HepG2 (cell line): Measurements from ENCODE around the gene MNT. TPM values are rescaled to one million over a fixed set of nuclear protein-coding genes. Genes with fewer than 3 reads are reported as not detected.

Source experiments
- ARHGAP35 ChIP-seq: sonication (generic); formaldehyde crosslinking; IDR thresholded peaks from 2 replicates; pipeline ENCODE4 v1.9.0; 2022; ENCODE audit warnings: mild to moderate bottlenecking, inconsistent platforms, moderate library complexity, missing genetic modification reagents, borderline replicate concordance
- EZH2 ChIP-seq: conservative IDR thresholded peaks from 2 replicates; pipeline ENCODE4 v1.6.1; 2012; ENCODE audit warnings: mild to moderate bottlenecking, low read depth, low read length, moderate library complexity
- FOSL1 ChIP-seq: sonication (generic); formaldehyde crosslinking; IDR thresholded peaks from 2 replicates; pipeline ENCODE4 v1.9.0; 2021; ENCODE audit warnings: missing genetic modification reagents, borderline replicate concordance
- GABPB1 ChIP-seq: IDR thresholded peaks from 2 replicates; pipeline ENCODE4 v1.6.1; 2016; ENCODE audit warnings: mild to moderate bottlenecking, missing genetic modification reagents, moderate library complexity, missing compliant biosample characterization
- GZF1 ChIP-seq: sonication (generic); formaldehyde crosslinking; IDR thresholded peaks from 2 replicates; pipeline ENCODE4 v1.5.1; 2020; ENCODE audit warnings: mild to moderate bottlenecking, missing genetic modification reagents
- HNF4A ChIP-seq: sonication (generic); formaldehyde crosslinking; IDR thresholded peaks from 2 replicates; pipeline ENCODE4 v1.4.0; 2020; ENCODE audit warnings: missing genetic modification reagents
- JUN ChIP-seq: sonication (generic); formaldehyde crosslinking; IDR thresholded peaks from 2 replicates; pipeline ENCODE4 v1.4.0; 2020; ENCODE audit warnings: mild to moderate bottlenecking, missing genetic modification reagents
- KDM5A ChIP-seq: fragments of 200-600 bp; sonication (generic); IDR thresholded peaks from 2 replicates; pipeline ENCODE4 v1.7.0; 2018; ENCODE audit warnings: antibody characterized with exemption, mild to moderate bottlenecking, low read length, borderline replicate concordance
- MTA1 ChIP-seq: sonication (generic); formaldehyde crosslinking; IDR thresholded peaks from 2 replicates; pipeline ENCODE4 v1.4.0; 2020; ENCODE audit warnings: missing genetic modification reagents, mild to moderate bottlenecking, borderline replicate concordance
- NR2F1 ChIP-seq, 2 experiments: fragments of 450-650 bp in 1 of 2; formaldehyde crosslinking in 1 of 2; IDR thresholded peaks; 2 replicates each; pipeline versions ENCODE4 v1.5.0 to v1.6.1; 2016 to 2020; ENCODE audit warnings: mild to moderate bottlenecking in 1 of 2, missing compliant biosample characterization in 1 of 2, missing genetic modification reagents in 1 of 2, moderate library complexity in 1 of 2
- PHF20 ChIP-seq: sonication (generic); formaldehyde crosslinking; IDR thresholded peaks from 2 replicates; pipeline ENCODE4 v1.5.0; 2020; ENCODE audit warnings: mild to moderate bottlenecking, missing genetic modification reagents
- PHF8 ChIP-seq: sonication (generic); formaldehyde crosslinking; IDR thresholded peaks from 2 replicates; pipeline ENCODE4 v1.5.0; 2020; ENCODE audit warnings: missing genetic modification reagents
- REL ChIP-seq: sonication (generic); formaldehyde crosslinking; conservative IDR thresholded peaks from 2 replicates; pipeline ENCODE4 v1.8.0; 2022; ENCODE audit warnings: mild to moderate bottlenecking, missing genetic modification reagents, moderate library complexity
- ZC3H13 ChIP-seq: sonication (generic); formaldehyde crosslinking; IDR thresholded peaks from 2 replicates; pipeline ENCODE4 v1.8.1; 2023; ENCODE audit warnings: mild to moderate bottlenecking, missing genetic modification reagents, moderate library complexity
- ZNF616 ChIP-seq: sonication (generic); formaldehyde crosslinking; IDR thresholded peaks from 2 replicates; pipeline ENCODE4 v1.5.0; 2020; ENCODE audit warnings: low read depth, mild to moderate bottlenecking, missing genetic modification reagents
- ZNF788 ChIP-seq: sonication (generic); formaldehyde crosslinking; IDR thresholded peaks from 2 replicates; pipeline ENCODE4 v1.5.0; 2020; ENCODE audit warnings: mild to moderate bottlenecking, missing genetic modification reagents, borderline replicate concordance
- polyA plus RNA-seq, 8 experiments: library from polyadenylated mRNA; depleted of rRNA in 3 of 8; stranded (reverse) in 7 of 8; unstranded in 1 of 8; fragments of >200 nt; fragmentation: Illumina TruSeq in 4 of 8; extraction: Trizol in 4 of 8; gene quantifications; 2 replicates each; pipeline versions ENCODE4 v1.2.1 to v1.2.3, GENCODE V29; 2011 to 2016; ENCODE audit warnings: low read depth in 4 of 8, missing spikeins in 1 of 8, mixed read lengths in 1 of 8; ENCODE audit not compliant: insufficient read depth in 1 of 8
- total RNA-seq, 5 experiments: library from RNA; depleted of rRNA; stranded (reverse); fragments of >200 nt; fragmentation: Illumina TruSeq; extraction: Trizol; gene quantifications; 2 replicates each; pipeline ENCODE4 v1.2.3, GENCODE V29; 2016; ENCODE audit warnings: low read depth in 1 of 5
- TF ChIP-seq, protein P1 (sequence below): sonication (generic); formaldehyde crosslinking; IDR thresholded peaks from 2 replicates; pipeline ENCODE4 v1.4.0; 2020; ENCODE audit warnings: missing genetic modification reagents
- TF ChIP-seq, protein P2 (sequence below): sonication (generic); formaldehyde crosslinking; IDR thresholded peaks from 2 replicates; pipeline ENCODE4 v1.4.0; 2020; ENCODE audit warnings: missing genetic modification reagents, mild to moderate bottlenecking, borderline replicate concordance
- TF ChIP-seq, protein P3 (sequence below), 2 experiments: sonication (generic) in 1 of 2; formaldehyde crosslinking in 1 of 2; IDR thresholded peaks; 2 replicates each; pipeline versions ENCODE4 v1.4.0 to v1.6.1; 2018 to 2020; ENCODE audit warnings: missing genetic modification reagents in 2 of 2, borderline replicate concordance in 1 of 2, low read depth in 1 of 2, mild to moderate bottlenecking in 1 of 2, missing biosample characterization in 1 of 2
- TF ChIP-seq, protein P4 (sequence below): sonication (generic); formaldehyde crosslinking; IDR thresholded peaks from 2 replicates; pipeline ENCODE4 v1.4.0; 2020; ENCODE audit warnings: mild to moderate bottlenecking, missing genetic modification reagents
- TF ChIP-seq, protein P5 (sequence below): sonication (generic); formaldehyde crosslinking; IDR thresholded peaks from 2 replicates; pipeline ENCODE4 v1.4.0; 2020; ENCODE audit warnings: missing genetic modification reagents

Gene MNT
- total and polyA plus RNA-seq, 2 of the 13 experiments (the other 11 are each of a cell fraction or from before 2014, with no cell fraction given), result 2.1 to 3.5 TPM

DNA sequence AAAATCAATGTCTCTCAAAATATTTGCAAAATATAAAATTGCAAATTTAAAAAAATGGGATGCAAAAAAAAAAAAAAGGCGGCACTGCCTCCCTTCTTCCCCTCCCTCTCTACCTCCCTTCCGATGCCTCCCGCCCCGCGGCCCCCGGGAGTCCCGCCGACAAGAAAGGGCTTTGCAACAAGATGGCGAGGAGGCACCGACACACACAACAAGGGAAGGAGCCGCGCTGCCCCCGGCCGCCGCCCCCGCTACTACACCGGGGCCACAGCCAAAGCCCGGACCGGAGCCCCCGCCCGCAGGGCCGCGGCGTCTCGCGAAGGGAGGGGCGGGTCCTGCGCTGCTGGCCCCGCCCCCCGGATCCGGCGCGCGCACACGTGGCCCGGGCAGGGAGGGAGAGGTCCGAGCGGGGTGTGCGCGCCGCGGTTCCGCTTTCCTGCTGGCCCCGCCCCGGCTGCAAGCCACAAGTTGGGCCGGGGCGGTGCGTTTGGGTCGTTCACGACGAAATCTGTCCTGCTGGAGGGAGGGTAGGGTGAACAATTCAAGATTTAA is at the start of gene MNT (continued):
- TF ChIP-seq EZH2, result no peak
- no peak for TF ChIP-seq FOSL1 (CRISPR knock-in tag)
- 0 out of 2 replicates have a peak, but pooled peaks have one; percentile 49 for TF ChIP-seq ZNF788 (CRISPR knock-in tag)
- TF ChIP-seq JUN (CRISPR knock-in tag), result no peak
- TF ChIP-seq GZF1 (CRISPR knock-in tag), result no peak
- TF ChIP-seq, protein P1, sequence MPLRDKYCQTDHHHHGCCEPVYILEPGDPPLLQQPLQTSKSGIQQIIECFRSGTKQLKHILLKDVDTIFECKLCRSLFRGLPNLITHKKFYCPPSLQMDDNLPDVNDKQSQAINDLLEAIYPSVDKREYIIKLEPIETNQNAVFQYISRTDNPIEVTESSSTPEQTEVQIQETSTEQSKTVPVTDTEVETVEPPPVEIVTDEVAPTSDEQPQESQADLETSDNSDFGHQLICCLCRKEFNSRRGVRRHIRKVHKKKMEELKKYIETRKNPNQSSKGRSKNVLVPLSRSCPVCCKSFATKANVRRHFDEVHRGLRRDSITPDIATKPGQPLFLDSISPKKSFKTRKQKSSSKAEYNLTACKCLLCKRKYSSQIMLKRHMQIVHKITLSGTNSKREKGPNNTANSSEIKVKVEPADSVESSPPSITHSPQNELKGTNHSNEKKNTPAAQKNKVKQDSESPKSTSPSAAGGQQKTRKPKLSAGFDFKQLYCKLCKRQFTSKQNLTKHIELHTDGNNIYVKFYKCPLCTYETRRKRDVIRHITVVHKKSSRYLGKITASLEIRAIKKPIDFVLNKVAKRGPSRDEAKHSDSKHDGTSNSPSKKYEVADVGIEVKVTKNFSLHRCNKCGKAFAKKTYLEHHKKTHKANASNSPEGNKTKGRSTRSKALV (CRISPR knock-in tag), result no peak
- no peak; the same call in 1 of the 2 replicates for TF ChIP-seq ZC3H13 (CRISPR knock-in tag)
- TF ChIP-seq, protein P2, sequence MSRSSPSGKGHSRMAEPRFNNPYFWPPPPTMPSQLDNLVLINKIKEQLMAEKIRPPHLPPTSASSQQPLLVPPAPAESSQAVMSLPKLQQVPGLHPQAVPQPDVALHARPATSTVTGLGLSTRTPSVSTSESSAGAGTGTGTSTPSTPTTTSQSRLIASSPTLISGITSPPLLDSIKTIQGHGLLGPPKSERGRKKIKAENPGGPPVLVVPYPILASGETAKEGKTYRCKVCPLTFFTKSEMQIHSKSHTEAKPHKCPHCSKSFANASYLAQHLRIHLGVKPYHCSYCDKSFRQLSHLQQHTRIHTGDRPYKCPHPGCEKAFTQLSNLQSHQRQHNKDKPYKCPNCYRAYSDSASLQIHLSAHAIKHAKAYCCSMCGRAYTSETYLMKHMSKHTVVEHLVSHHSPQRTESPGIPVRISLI (CRISPR knock-in tag), result no peak
- TF ChIP-seq REL, result no peak
- TF ChIP-seq ZNF616 (CRISPR knock-in tag), result no peak
- peak; percentile 35 for TF ChIP-seq PHF20 (CRISPR knock-in tag)
- TF ChIP-seq, protein P3, sequence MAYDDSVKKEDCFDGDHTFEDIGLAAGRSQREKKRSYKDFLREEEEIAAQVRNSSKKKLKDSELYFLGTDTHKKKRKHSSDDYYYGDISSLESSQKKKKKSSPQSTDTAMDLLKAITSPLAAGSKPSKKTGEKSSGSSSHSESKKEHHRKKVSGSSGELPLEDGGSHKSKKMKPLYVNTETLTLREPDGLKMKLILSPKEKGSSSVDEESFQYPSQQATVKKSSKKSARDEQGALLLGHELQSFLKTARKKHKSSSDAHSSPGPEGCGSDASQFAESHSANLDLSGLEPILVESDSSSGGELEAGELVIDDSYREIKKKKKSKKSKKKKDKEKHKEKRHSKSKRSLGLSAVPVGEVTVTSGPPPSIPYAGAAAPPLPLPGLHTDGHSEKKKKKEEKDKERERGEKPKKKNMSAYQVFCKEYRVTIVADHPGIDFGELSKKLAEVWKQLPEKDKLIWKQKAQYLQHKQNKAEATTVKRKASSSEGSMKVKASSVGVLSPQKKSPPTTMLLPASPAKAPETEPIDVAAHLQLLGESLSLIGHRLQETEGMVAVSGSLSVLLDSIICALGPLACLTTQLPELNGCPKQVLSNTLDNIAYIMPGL (CRISPR knock-in tag; IDR thresholded peaks at IDR 0.05; ENCODE audit: borderline replicate concordance in 1 of 2, low read depth in 1 of 2), result no peak; a peak in 1 of 4 replicates
- TF ChIP-seq PHF8, result no peak; the same call in none of the 2 replicates
- no peak for TF ChIP-seq ARHGAP35 (CRISPR knock-in tag)
- TF ChIP-seq, protein P4, sequence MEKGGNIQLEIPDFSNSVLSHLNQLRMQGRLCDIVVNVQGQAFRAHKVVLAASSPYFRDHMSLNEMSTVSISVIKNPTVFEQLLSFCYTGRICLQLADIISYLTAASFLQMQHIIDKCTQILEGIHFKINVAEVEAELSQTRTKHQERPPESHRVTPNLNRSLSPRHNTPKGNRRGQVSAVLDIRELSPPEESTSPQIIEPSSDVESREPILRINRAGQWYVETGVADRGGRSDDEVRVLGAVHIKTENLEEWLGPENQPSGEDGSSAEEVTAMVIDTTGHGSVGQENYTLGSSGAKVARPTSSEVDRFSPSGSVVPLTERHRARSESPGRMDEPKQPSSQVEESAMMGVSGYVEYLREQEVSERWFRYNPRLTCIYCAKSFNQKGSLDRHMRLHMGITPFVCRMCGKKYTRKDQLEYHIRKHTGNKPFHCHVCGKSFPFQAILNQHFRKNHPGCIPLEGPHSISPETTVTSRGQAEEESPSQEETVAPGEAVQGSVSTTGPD (CRISPR knock-in tag), result no peak
- no peak for TF ChIP-seq HNF4A (CRISPR knock-in tag)
- TF ChIP-seq GABPB1 (CRISPR knock-in tag), result no peak
- TF ChIP-seq, protein P5, sequence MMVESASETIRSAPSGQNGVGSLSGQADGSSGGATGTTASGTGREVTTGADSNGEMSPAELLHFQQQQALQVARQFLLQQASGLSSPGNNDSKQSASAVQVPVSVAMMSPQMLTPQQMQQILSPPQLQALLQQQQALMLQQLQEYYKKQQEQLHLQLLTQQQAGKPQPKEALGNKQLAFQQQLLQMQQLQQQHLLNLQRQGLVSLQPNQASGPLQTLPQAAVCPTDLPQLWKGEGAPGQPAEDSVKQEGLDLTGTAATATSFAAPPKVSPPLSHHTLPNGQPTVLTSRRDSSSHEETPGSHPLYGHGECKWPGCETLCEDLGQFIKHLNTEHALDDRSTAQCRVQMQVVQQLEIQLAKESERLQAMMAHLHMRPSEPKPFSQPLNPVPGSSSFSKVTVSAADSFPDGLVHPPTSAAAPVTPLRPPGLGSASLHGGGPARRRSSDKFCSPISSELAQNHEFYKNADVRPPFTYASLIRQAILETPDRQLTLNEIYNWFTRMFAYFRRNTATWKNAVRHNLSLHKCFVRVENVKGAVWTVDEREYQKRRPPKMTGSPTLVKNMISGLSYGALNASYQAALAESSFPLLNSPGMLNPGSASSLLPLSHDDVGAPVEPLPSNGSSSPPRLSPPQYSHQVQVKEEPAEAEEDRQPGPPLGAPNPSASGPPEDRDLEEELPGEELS (CRISPR knock-in tag), result no peak
- TF ChIP-seq MTA1 (CRISPR knock-in tag), result no peak
- no peak; the same call in 1 of the 2 replicates for TF ChIP-seq KDM5A
- no peak for TF ChIP-seq NR2F1 (CRISPR knock-in tag; IDR thresholded peaks at IDR 0.05)
